ENCODE data around the gene TPX2.

Gene TPX2

GRCh38 chr20:31713312-31714273 is 25.5 kb upstream of the TPX2 start:
- Histone ChIP-seq H3K4me3 (ENCODE audit: severe bottlenecking) (no peak overlapping the region), H3K9me3 (ENCODE audit: severe bottlenecking) (no peaks in the 10 kb centered on the region), H3K27ac (ENCODE audit: poor library complexity, severe bottlenecking) (peak overlapping the region; percentile 99), H3K4me1 (ENCODE audit: insufficient read depth, poor library complexity, severe bottlenecking) (peaks cover 89% of the 10 kb centered on the region), H3K27me3 (ENCODE audit: insufficient read depth, poor library complexity, severe bottlenecking) (no peaks in the 10 kb centered on the region), H3K36me3 (ENCODE audit: low read depth) (peaks cover 92% of the 10 kb centered on the region)
- TF ChIP-seq, protein P1, sequence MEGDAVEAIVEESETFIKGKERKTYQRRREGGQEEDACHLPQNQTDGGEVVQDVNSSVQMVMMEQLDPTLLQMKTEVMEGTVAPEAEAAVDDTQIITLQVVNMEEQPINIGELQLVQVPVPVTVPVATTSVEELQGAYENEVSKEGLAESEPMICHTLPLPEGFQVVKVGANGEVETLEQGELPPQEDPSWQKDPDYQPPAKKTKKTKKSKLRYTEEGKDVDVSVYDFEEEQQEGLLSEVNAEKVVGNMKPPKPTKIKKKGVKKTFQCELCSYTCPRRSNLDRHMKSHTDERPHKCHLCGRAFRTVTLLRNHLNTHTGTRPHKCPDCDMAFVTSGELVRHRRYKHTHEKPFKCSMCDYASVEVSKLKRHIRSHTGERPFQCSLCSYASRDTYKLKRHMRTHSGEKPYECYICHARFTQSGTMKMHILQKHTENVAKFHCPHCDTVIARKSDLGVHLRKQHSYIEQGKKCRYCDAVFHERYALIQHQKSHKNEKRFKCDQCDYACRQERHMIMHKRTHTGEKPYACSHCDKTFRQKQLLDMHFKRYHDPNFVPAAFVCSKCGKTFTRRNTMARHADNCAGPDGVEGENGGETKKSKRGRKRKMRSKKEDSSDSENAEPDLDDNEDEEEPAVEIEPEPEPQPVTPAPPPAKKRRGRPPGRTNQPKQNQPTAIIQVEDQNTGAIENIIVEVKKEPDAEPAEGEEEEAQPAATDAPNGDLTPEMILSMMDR (IDR thresholded peaks at IDR 0.05; ENCODE audit: poor library complexity, severe bottlenecking): no peak
- ATAC-seq (ENCODE audit: low read depth) (peak; percentile 57), DNase-seq (ENCODE audit: low spot score) (peak; percentile 98)

DNA sequence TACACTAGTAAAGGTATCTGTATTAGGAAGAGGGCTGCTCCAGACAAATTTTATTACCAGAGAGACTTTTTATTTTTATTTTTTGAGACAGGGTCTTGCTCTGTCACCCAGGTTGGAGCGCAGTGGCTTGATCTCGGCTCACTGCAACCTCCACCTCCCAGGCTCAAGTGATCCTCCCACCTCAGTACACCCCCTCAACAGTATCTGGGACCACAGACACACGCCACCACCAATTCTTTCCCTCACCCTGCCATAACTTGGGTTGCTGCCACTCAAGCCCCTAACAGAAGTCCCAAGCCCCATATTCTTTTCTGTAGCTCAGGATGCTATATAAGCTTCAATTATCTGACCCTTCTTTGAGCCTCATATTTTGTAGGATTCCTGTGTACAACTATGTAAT is 23.3 kb upstream of the TPX2 start:
- TF ChIP-seq, protein P1 (IDR thresholded peaks at IDR 0.05; ENCODE audit: poor library complexity, severe bottlenecking): no peak
- Histone ChIP-seq H3K27me3 (ENCODE audit: insufficient read depth, poor library complexity, severe bottlenecking) (no peaks in the 10 kb centered on the region), H3K36me3 (ENCODE audit: low read depth) (peaks cover 96% of the 10 kb centered on the region), H3K27ac (ENCODE audit: poor library complexity, severe bottlenecking) (peak overlapping the region; percentile 99), H3K9me3 (ENCODE audit: severe bottlenecking) (no peaks in the 10 kb centered on the region), H3K4me3 (ENCODE audit: severe bottlenecking) (no peak overlapping the region), H3K4me1 (ENCODE audit: insufficient read depth, poor library complexity, severe bottlenecking) (peaks cover 85% of the 10 kb centered on the region)
- ATAC-seq (ENCODE audit: low read depth): no peak
- no peak for DNase-seq (ENCODE audit: low spot score)

DNA sequence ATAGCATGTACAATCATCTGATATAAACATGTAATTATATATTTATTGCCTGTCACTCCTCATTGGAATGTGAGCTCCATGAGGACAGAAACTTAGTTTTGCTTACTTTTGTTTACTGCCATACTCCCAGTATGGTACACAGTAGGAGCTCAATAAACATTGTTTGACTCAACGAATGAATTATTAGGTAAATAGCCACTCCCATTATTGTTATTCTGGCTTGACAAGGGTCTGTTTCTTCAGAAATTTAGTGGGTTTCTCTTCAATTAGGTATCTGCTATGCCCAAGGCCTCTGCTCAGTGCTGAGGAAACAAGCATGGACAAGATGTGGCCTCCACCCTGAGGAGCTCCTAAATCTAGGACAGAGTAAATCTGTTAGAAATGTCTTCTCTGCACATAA is 22.7 kb upstream of the TPX2 start:
- H3K4me1 ChIP-seq (ENCODE audit: insufficient read depth, poor library complexity, severe bottlenecking): peaks cover 79% of the 10 kb centered on the region
- ATAC-seq (ENCODE audit: low read depth) (no peak), DNase-seq (ENCODE audit: low spot score) (no peak)
- no peaks in the 10 kb centered on the region for H3K9me3 ChIP-seq (ENCODE audit: severe bottlenecking)
- H3K27ac ChIP-seq (ENCODE audit: poor library complexity, severe bottlenecking): peak overlapping the region; percentile 99
- peaks cover 96% of the 10 kb centered on the region for H3K36me3 ChIP-seq (ENCODE audit: low read depth)
- TF ChIP-seq, protein P1 (IDR thresholded peaks at IDR 0.05; ENCODE audit: poor library complexity, severe bottlenecking): no peak
- H3K27me3 ChIP-seq (ENCODE audit: insufficient read depth, poor library complexity, severe bottlenecking): no peaks in the 10 kb centered on the region
- no peak overlapping the region for H3K4me3 ChIP-seq (ENCODE audit: severe bottlenecking)

- Histone ChIP-seq H3K4me1 (ENCODE audit: insufficient read depth, poor library complexity, severe bottlenecking) (peaks cover 73% of the 10 kb centered on the region), H3K36me3 (ENCODE audit: low read depth) (peaks cover 96% of the 10 kb centered on the region)
Observed at GRCh38 chr20:31716818-31717477, 22.1 kb upstream of the TPX2 start.

More at GRCh38 chr20:31716818-31717477, 22.1 kb upstream of the TPX2 start:
- TF ChIP-seq, protein P1 (IDR thresholded peaks at IDR 0.05; ENCODE audit: poor library complexity, severe bottlenecking): no peak
- no peaks in the 10 kb centered on the region for H3K9me3 ChIP-seq (ENCODE audit: severe bottlenecking)
- no peaks in the 10 kb centered on the region for H3K27me3 ChIP-seq (ENCODE audit: insufficient read depth, poor library complexity, severe bottlenecking)
- peak overlapping the region; percentile 99 for H3K27ac ChIP-seq (ENCODE audit: poor library complexity, severe bottlenecking)
- ATAC-seq (ENCODE audit: low read depth) (no peak), DNase-seq (ENCODE audit: low spot score) (no peak)
- H3K4me3 ChIP-seq (ENCODE audit: severe bottlenecking): no peak overlapping the region
